HG03108 (cell line): ENCODE data around the gene MKRN1.
"Not testable (repeated sequence)": the region's sequence is repeated elsewhere in the genome, so short reads cannot be mapped to it uniquely, and the experiment has no call there.

Experiments
- ATAC-seq: cut with Tn5 transposase; IDR thresholded peaks from one replicate; pipeline ENCODE4 v1.9.1; 2021; ENCODE audit warnings: moderate library complexity; ENCODE audit not compliant: unreplicated experiment

MKRN1 gene

DNA sequence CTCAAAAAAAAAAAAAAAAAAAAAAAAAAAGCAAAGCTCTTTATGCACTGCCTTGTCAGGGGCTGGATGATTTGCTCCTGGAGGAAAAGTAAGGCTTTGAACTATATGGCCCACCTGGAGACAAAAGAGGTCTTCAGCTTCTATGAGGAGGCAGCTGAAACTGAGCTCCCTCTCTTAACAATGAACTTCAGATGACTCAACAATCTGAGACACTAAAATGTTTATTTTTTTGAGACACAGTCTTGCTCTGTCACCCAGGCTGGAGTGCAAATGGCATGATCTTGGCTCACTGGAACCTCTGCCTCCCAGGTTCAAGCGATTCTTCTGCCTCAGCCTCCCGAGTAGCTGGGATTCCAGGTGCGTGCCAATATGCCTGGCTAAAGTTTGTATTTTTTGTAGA, 38.7 kb downstream of the MKRN1 start:
- ATAC-seq, result no peak

DNA sequence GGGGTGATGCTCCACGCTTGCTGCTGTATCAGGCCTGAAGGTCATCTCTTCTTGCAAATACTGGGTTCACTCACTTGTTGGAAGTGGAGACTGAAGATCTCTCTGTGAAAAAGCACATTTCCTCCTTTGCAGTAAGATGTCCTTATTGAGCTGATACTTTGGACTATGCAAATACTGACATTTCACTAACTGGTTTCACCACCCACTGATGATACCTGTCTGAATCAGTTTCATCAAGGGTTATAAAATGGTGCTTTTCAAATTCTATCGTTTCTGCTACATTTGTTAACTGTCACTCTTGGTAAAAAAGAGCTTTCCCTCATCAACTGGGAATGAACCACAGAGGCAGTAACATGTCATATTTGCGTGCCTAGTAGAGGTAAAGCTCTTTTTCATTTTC, 39.9 kb downstream of the MKRN1 start:
- ATAC-seq, result no peak

DNA sequence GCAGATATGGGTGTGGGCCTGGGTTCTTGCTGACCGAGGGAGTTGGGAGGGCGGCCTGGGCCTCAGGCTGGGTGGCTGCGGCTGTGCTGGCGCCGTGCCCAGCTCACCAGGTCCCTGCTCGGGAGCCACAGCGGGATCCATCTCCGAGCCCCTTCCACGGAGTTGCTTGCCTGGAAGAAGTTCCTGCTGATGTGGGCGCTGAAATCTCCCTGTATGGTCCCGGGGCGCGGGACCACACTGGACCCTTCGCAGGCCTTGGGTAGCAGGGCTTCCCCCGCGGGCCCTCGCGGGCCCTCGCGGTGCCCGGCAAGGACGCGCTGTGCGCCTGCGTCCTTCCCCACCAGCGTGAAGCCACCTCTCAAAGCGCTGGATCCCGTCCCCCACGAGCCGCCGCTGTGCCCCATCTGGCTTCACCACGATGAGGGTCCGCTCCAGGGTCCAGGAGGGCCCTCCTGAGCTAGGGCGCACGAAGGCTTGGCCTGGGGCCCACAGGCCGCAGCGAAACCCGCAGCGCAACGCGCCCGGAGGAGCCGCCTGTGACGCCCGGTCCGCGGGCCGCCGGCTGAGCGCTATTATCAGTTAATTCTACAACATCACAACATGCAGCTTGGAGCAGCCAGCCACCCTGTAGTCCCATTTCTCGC, 43.9 kb downstream of the MKRN1 start:
- no peak for ATAC-seq

DNA sequence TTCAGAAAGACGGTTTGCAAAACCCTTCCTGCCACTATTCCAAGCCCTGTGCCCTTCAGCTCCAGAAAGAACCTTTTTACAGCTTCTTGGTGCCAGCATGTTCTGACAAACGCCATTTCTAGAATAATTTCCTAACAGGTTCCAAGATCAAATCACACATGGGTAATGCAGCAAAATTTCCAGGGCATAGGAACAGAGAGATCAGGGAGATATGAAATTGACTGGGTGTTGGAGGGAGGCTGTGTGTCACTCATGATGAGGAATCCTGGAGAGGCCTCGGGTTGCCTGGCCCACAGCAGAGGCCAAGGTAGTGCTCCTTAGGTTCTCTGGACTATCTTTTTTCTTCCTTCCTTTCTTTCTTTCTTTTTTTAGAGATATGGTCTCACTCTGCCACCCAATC, 45.9 kb downstream of the MKRN1 start:
- ATAC-seq, result no peak

DNA sequence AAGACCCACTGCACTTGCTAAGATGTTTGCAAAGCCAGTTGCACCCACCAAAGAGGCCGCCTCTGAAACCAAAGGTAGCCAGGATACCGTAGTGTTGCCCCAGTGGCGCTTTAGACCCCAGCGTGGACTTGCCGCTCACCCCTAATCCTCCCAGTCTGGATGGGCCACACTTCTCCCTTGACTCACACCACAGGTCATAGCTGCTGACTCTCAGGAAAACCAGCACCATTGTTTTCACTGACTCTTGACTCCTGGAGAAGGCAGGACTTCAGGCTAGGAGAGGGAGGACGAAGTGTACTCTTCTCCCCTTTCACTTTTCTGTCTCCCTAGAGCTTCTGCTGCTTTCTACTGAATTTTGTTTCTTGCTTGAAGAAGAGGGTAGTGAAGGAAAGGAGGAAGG, 53.2 kb downstream of the MKRN1 start:
- no peak for ATAC-seq

DNA sequence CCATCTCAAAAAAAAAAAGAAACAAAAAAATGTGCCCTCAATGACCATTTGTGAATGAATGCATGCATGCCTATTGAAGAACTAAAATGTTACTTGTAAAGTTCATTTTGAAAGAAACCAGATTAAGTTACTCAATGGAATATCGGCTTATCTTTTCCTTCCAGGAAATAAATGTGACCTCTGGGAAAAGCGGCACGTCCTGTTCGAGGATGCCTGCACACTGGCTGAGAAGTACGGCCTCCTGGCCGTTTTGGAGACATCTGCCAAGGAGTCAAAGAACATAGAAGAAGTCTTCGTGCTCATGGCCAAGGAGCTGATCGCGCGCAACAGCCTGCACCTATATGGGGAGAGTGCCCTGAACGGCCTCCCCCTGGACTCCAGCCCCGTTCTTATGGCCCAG, 53.6 kb downstream of the MKRN1 start:
- ATAC-seq, result no peak

DNA sequence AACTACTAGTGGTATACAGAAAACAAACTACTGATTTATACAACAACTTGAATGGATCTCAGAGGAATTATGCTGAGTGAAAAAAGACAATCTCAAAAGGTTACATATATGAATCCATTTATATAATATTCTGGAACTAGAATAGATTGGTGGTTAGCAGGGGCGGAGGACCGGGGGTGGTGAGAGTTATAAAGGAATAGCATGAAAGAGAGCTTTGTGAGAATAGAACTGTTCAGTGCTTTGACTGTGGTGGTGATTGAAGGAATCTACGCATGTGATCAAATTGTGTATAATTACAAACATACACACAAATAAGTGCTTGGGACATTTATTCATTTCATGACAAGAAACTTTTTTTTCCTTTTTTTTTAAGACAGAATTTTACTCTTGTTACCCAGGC, 55.8 kb downstream of the MKRN1 start:
- ATAC-seq, result no peak

DNA sequence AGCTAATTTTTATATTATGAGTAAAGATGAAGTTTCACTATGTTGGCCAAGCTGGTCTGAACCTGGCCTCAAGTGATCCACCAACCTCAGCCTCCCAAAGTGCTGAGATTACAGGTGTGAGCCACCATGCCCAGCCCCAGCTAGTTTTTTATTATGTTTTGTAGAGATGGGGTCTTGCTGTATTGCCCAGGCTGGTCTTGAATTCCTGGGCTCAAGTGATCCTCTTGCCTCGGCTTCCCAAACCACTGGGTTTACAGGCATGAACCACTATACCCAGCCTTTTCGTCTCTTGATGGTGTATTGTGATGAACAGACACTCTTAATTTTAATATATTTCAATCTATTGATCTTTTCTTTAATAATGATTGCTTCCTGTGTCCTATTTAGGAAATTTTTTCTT, 57.8 kb downstream of the MKRN1 start:
- no peak for ATAC-seq

DNA sequence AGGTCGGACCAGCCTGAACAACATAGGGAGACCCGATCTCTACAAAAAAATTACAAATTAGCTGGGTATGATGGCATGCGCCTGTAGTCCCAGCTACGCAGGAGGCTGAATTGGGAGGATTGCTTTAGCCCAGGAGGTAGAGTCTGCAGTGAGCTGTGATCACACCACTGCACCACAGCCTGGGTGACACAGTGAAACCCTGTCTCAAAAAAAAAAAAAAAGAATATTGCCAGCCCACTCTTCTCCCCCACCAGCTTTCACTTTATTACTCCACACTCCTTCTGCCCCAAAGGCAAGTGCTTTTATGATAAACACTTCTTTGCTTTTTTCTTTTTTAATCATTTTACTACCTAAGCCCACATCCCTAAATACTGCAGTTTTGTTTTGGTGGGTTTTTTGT, 60.7 kb downstream of the MKRN1 start:
- no peak for ATAC-seq

DNA sequence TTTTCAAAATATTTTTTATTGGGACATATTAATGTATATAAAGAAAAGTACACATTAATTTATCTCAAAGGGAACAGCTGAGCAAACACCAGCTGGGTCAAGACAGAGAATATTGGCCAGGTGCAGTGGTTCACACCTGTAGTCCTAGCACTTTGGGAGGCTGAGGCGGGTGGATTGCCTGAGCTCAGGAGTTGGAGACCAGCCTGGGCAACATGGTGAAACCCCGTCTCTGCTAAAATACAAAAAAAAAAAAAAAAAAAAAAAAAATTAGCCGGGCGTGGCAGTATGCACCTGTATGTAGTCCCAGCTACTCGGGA, 61.2 kb downstream of the MKRN1 start:
- ATAC-seq, result not testable (repeated sequence)

DNA sequence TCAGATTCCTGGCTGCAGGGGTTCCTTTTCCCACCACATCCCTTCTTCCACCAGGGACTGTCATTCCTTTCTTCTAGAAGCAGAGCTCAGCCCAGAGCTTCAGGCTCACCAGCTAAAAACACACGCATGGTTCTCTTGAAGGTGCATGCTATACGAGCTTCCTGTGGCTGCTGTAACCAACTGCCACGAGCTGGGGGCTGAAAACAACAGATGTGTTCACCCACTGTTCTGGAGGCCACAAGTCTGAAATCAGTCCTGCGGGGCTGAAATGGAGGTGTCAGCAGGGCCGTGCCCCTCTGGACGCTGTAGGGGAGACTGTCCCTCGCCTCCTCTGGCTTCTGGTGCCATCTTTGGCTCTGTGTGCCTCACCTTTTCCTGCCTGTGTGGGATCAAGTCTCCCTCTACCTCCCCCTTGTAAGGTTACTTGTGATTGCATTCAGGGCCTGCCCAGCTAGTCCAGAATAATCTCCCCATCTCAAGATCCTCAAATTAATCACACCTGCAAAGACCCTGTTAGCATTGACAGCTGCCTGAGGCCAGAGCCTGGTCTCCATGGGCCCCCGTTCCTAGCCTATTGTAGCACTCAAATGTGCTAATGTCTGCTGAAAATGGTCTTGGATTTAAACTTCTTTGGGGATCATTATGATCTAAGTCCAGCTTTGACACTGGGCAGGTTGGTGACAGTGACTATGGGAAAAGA, 61.7 kb downstream of the MKRN1 start:
- no peak for ATAC-seq

DNA sequence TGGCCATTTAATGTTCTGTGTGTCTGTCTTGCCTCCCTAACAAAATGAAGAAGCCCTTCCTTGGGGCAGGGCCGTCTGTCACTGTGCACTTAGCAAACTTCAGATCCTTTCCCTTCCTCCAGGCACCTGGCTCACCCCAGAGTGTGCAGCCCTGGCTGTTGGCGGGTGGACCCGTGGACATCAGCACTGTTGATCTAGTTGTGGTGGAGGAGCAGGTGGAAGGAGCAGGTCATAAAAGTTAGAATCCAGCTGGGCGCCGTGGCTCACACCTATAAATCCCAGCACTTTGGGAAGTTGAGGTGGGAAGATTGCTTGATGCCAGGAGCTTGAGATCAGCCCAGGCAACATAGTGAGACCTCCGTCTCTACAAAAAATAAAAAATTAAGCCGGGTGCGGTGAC, 62.7 kb downstream of the MKRN1 start:
- ATAC-seq, result no peak

DNA sequence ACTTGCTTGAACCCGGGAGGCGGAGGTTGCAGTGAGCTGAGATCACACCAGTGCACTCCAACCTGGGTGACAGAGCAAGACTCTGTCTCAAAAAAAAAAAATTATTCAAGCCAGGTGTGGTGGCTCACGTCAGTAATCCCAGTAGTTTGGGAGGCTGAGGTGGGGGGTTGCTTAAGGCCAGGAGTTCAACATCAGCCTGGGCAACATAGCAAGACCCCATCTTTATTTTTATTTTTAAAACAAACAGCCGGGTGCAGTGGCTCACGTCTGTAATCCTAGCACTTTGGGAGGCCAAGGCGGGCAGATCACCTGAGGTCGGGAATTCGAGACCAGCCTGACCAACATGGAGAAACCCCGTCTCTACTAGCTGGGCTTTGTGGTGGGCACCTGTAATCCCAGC, 63.5 kb downstream of the MKRN1 start:
- not testable (repeated sequence) for ATAC-seq

DNA sequence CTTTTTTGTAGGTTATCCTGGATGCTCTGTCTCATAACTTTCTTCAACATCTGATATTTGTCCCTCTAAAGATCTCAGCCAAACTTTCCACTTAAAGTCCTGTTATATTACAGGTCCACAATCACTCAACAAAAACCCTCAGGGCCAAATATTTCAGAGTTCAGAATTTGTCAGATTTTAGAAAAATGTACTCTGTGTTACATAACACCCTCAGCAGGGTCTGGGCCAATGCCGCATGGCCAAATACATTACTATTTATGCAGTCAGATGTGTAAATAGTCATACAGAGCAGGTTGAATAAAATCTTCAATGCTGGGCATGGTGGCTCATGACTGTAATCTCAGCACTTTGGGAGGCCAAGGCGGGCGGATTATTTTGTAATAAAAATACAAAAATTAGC, 63.9 kb downstream of the MKRN1 start:
- ATAC-seq, result no peak

DNA sequence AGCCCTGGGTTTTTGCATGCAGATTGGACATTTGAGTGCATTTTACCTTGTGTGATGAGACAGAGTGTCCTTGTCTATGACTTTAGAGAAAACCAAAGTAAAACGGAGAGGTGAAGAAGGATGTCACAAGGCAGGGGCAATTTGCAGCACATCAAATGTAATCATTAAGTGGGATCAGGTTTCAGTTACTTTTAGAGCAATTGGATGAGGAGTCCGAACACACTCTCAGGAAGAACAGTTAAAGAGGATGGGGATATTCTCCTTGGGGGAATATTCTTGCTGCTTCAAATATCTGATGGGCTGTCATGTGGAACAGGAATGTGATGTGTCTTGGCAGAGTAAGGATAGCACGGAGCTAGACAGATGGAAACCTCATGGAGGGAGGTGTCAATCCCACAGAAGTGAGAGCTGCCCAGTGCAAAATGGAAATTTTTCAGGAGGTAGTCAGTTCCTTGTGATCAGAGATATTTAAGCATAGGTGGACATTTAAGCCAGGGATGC, 74.7 kb downstream of the MKRN1 start:
- no peak for ATAC-seq

DNA sequence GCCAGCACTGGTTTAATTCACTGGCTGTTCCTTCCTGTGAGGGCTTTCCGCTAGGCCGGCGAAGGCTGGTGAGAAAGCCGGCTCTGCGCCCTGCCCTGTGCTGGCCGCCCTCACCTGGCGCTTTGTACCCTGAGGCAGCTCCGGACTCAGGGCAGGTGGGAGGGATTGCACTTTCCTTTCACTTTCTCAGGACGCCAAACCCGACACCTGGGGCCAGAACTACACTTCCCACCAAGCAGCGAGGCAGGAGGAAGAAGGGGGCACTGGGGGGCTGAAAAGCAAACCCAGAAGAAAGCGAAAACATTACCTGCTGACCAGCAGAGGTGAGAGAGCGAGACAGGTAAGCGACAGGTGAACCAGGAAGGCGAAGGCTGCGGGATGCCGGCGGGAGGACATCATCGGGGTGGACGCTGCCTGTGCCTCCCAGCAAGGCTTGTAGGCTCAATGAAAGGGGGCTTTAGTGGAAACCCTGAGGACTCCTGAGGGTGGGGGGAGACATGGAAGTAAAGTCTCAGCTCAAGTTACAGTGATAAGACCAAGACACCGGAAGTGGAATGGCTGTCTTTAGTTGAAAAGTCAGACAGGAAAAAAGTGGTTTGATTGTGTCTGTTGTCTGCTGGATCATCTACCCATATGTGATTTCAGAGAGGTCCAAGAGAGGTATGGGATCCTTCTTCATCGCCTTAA, 75.3 kb downstream of the MKRN1 start, which contains the start of gene RAB19:
TSS of gene RAB19 (plus strand) at position 181 of the 687 bp plus-strand sequence. CDS start 3,589 bp downstream, outside the sequence.
- no peak for ATAC-seq
